Activated CD4-positive, alpha-beta memory T cell treated with anti-CD3 and anti-CD28 coated beads for 36 hours (primary cell): ENCODE measurements around the gene IMPACT. TPM values are rescaled to one million over a fixed set of nuclear protein-coding genes. Genes with fewer than 3 reads are reported as not detected.

Experiments
- CTCF ChIA-PET: fragments of 350-600 bp; sonication (Branson Sonifier 250); formaldehyde crosslinking; loops from one replicate; lab custom pipeline; 2021; ENCODE audit warnings: antibody characterized with exemption, inconsistent platforms; lab: Charles Lee
- POLR2A ChIA-PET: fragments of 350-600 bp; sonication (Branson Sonifier 250); formaldehyde crosslinking; loops from one replicate; lab custom pipeline; 2021; ENCODE audit warnings: antibody characterized with exemption; lab: Charles Lee
- DNase-seq: peaks from one replicate; pipeline ENCODE4 v3.0.0-alpha.2; 2020
- H3K27ac Mint-ChIP-seq: one replicate; pipeline ENCODE4 v1.8.0; 2021; ENCODE audit warnings: mixed read lengths
- H3K27me3 Mint-ChIP-seq: one replicate; pipeline ENCODE4 v1.8.0; 2021; ENCODE audit warnings: mixed read lengths
- H3K36me3 Mint-ChIP-seq: one replicate; pipeline ENCODE4 v1.8.0; 2021; ENCODE audit warnings: mixed read lengths
- H3K4me1 Mint-ChIP-seq: one replicate; pipeline ENCODE4 v1.8.0; 2021; ENCODE audit warnings: low read depth, mixed read lengths
- H3K4me3 Mint-ChIP-seq: one replicate; pipeline ENCODE4 v1.8.0; 2021; ENCODE audit warnings: mild to moderate bottlenecking, mixed read lengths
- H3K9me3 Mint-ChIP-seq: one replicate; pipeline ENCODE4 v1.8.0; 2021; ENCODE audit warnings: mixed read lengths
- intact Hi-C: fragments of 100-400 bp; cut with micrococcal nuclease; formaldehyde crosslinking; loops from one replicate; pipeline ENCODE4 v1.15.1; 2023
- total RNA-seq, 2 experiments: library from RNA; stranded (reverse); gene quantifications; one replicate each; pipeline ENCODE4 v1.2.3, GENCODE V29; 2021

IMPACT gene
- total RNA-seq, 2 experiments from 2014 or later, result 13.7 to 15.9 TPM

GRCh38 chr18:24500766-24501165 lies 74.3 kb downstream of the IMPACT start:
- ChIA-PET POLR2A (no interaction called here), CTCF (interaction anchor here (2.2 kb wide), 1 partner anchor 11 kb away, joined by 10 read pairs; no protein-coding TSS in a partner anchor)
- H3K36me3 Mint-ChIP-seq, result no peaks in the 10 kb centered on the region
- no peak overlapping the region for H3K4me3 Mint-ChIP-seq
- H3K27ac Mint-ChIP-seq, result no peak overlapping the region
- intact Hi-C loops, result no loop called here
- H3K9me3 Mint-ChIP-seq, result no peaks in the 10 kb centered on the region
- peaks cover 4% of the 10 kb centered on the region for H3K27me3 Mint-ChIP-seq
- H3K4me1 Mint-ChIP-seq, result no peaks in the 10 kb centered on the region
- DNase-seq, result no peak

DNA sequence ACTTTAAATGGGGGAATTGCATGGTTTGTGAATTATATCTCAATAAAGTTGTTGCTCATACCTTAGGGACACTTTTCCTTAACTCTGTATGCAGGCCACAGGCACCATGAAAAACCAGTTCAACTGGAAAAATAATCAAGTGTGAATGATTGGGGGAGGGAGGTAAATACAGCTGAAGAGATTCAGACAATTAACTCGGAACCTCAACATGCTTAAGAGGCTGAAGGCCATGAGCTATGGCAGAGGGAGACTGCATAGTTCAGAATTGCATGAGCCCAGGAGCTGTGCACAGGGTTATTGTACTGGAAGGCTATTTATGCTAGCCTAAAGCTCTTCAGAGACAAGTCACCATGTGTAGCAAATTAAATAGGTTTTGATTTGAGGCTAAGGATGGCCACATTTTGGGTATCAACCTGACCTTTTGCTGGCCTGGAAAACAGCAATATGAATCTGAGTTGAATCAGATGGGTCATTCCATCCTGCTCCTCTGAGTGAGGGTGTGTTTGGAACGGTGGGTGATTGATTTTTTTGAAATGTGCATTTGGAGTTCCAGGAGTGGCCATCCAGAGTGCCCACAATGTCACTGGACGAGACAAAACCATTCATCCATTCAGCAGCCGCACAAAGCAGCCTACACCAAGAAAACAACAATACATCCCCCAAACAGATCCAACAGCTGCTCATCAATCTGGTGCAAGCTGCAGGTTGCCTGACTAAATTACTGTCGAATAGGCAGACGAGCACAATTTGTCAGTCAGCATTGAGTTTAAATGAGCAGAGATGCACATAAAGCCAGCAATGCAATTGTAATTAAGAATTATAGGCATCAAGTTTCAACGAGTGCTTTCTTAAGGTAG lies 76.4 kb downstream of the IMPACT start:
- H3K9me3 Mint-ChIP-seq, result no peaks in the 10 kb centered on the region
- intact Hi-C loops, result no loop called here
- no peaks in the 10 kb centered on the region for H3K4me1 Mint-ChIP-seq
- ChIA-PET POLR2A (no interaction called here), CTCF (interaction anchor here (1.4 to 2.2 kb wide), 2 partner anchors 11 to 13 kb away, joined by 6 to 10 read pairs; no protein-coding TSS in a partner anchor)
- DNase-seq, result no peak
- H3K27me3 Mint-ChIP-seq, result peaks cover 8% of the 10 kb centered on the region
- no peak overlapping the region for H3K4me3 Mint-ChIP-seq
- no peak overlapping the region for H3K27ac Mint-ChIP-seq
- no peaks in the 10 kb centered on the region for H3K36me3 Mint-ChIP-seq

Other genes with a start within 250 kb of the IMPACT start
- 1 to 10 TPM; 1.4 to 2.4 TPM for gene OSBPL1A, start 28.8 kb upstream of the IMPACT start, total RNA-seq
- under 1 TPM; 0.43 to 0.65 TPM for gene HRH4, start 34.0 kb downstream of the IMPACT start, total RNA-seq